Left kidney (tissue), 2 donors: ENCODE data around the gene CALU. TPM values are rescaled to one million over a fixed set of nuclear protein-coding genes. Genes with fewer than 3 reads are reported as not detected.

Experiments used
- DNase-seq: peaks from one replicate; pipeline ENCODE4 v3.0.0-alpha.2; 2013
- polyA plus RNA-seq: library from polyadenylated mRNA; unstranded; fragments of 120-200 nt; gene quantifications from one replicate; pipeline ENCODE4 v1.2.1, GENCODE V29; 2013; ENCODE audit not compliant: insufficient read length

The CALU gene
- polyA plus RNA-seq, 1 donor = 206 TPM

- peak; percentile 52 for DNase-seq
Measured at GRCh38 chr7:128783143-128783861, 44.1 kb downstream of the CALU start.

GRCh38 chr7:128785738-128786137, 46.6 kb downstream of the CALU start:
- no peak for DNase-seq

GRCh38 chr7:128788446-128789412, 49.6 kb downstream of the CALU start:
- no peak for DNase-seq

GRCh38 chr7:128790315-128791041, 51.3 kb downstream of the CALU start:
- peak; percentile 25 for DNase-seq

GRCh38 chr7:128791121-128791971, 52.2 kb downstream of the CALU start, which contains the start of gene CCDC136:
TSS of gene CCDC136 (plus strand) at chr7:128791968. CDS start at chr7:128792412, 444 bp downstream.
- DNase-seq = peak; percentile 49

- DNase-seq = no peak
Measured at GRCh38 chr7:128791972-128792327, 52.8 kb downstream of the CALU start.

- no peak for DNase-seq
Measured at GRCh38 chr7:128792471-128793180, 53.5 kb downstream of the CALU start.

GRCh38 chr7:128793181-128793547, 54.0 kb downstream of the CALU start:
- DNase-seq = no peak

GRCh38 chr7:128794020-128794419, 54.9 kb downstream of the CALU start:
- DNase-seq = no peak

- no peak for DNase-seq
Measured at GRCh38 chr7:128794436-128794835, 55.3 kb downstream of the CALU start.

- no peak for DNase-seq
Measured at GRCh38 chr7:128795129-128795528, 56.0 kb downstream of the CALU start.

- DNase-seq = no peak
Measured at GRCh38 chr7:128796327-128796726, 57.2 kb downstream of the CALU start.

GRCh38 chr7:128799451-128799850, 60.3 kb downstream of the CALU start:
- DNase-seq = no peak

- no peak for DNase-seq
Measured at GRCh38 chr7:128800567-128800966, 61.4 kb downstream of the CALU start.

- no peak for DNase-seq
Measured at GRCh38 chr7:128801003-128801402, 61.8 kb downstream of the CALU start.

- DNase-seq = no peak
Measured at GRCh38 chr7:128801667-128802418, 62.7 kb downstream of the CALU start.

- DNase-seq = no peak
Measured at GRCh38 chr7:128804484-128804883, 65.3 kb downstream of the CALU start.

GRCh38 chr7:128805225-128805624, 66.1 kb downstream of the CALU start:
- DNase-seq = no peak

- DNase-seq = no peak
Measured at GRCh38 chr7:128807191-128807590, 68.0 kb downstream of the CALU start.

- no peak for DNase-seq
Measured at GRCh38 chr7:128809363-128809762, 70.2 kb downstream of the CALU start.
